ENCODE data around the gene PCID2.

DNA sequence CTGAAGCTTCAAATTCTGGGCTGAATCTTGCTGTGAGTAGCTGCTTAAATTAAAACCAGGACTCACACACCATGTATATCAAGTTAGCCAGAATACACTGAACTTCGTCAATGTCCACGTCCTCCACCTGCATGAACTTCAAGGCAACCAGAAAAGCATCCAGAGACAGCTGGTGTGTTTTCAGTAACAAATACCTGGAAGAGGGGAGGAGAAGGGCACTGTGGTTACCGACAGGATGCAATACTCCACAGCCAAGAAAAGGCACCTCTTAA lies 29.6 kb downstream of the PCID2 start:
- TF ChIP-seq, protein P1, sequence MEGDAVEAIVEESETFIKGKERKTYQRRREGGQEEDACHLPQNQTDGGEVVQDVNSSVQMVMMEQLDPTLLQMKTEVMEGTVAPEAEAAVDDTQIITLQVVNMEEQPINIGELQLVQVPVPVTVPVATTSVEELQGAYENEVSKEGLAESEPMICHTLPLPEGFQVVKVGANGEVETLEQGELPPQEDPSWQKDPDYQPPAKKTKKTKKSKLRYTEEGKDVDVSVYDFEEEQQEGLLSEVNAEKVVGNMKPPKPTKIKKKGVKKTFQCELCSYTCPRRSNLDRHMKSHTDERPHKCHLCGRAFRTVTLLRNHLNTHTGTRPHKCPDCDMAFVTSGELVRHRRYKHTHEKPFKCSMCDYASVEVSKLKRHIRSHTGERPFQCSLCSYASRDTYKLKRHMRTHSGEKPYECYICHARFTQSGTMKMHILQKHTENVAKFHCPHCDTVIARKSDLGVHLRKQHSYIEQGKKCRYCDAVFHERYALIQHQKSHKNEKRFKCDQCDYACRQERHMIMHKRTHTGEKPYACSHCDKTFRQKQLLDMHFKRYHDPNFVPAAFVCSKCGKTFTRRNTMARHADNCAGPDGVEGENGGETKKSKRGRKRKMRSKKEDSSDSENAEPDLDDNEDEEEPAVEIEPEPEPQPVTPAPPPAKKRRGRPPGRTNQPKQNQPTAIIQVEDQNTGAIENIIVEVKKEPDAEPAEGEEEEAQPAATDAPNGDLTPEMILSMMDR (IDR thresholded peaks at IDR 0.05) = no peak
- no peak for TF ChIP-seq POLR2A (IDR thresholded peaks at IDR 0.05)
